Measurements from ENCODE around the gene MEF2A.

- TF ChIP-seq POLR2AphosphoS5 (IDR thresholded peaks at IDR 0.05; ENCODE audit: low read depth, low read length) (no peak), TAF1 (IDR thresholded peaks at IDR 0.05; ENCODE audit: borderline replicate concordance, insufficient read depth, low read length) (no peak), SIN3A (IDR thresholded peaks at IDR 0.05; ENCODE audit: borderline replicate concordance, insufficient read depth, low read length) (no peak), FOXP2 (optimal IDR thresholded peaks at IDR 0.05; ENCODE audit: borderline replicate concordance, extremely low read depth, extremely low read length, insufficient read depth) (no peak), REST (IDR thresholded peaks at IDR 0.05; ENCODE audit: insufficient read depth in 1 of 2, low read depth in 2 of 2, low read length in 2 of 2) (no peak)
Observed at GRCh38 chr15:99542828-99543227, 23.0 kb upstream of the MEF2A start.
